Measurements from ENCODE around the gene TNP2.

Gene TNP2

GRCh38 chr16:11259655-11260595 is 9.2 kb downstream of the TNP2 start:
- Histone ChIP-seq H3K9me3 (ENCODE audit: control insufficient read depth, insufficient read depth, low read depth, low read length) (no peaks in the 10 kb centered on the region), H3K27ac (ENCODE audit: low read depth, low read length) (no peak overlapping the region), H3K27me3 (ENCODE audit: control insufficient read depth, insufficient read depth, low read length) (no peaks in the 10 kb centered on the region), H3K36me3 (ENCODE audit: control insufficient read depth, insufficient read depth, low read length) (peaks cover under 1% of the 10 kb centered on the region; the same call in 1 of the 2 replicates), H3K9ac (ENCODE audit: low read length) (no peak overlapping the region), H3K4me1 (ENCODE audit: control insufficient read depth, insufficient read depth, low read length) (peaks cover 15% of the 10 kb centered on the region; the same call in 1 of the 2 replicates), H3K4me3 (ENCODE audit: low read depth, low read length) (no peak overlapping the region)

GRCh38 chr16:11258553-11259492 is 10.3 kb downstream of the TNP2 start:
- no peaks in the 10 kb centered on the region for H3K27me3 ChIP-seq (ENCODE audit: control insufficient read depth, insufficient read depth, low read length)
- peaks cover 18% of the 10 kb centered on the region for H3K4me1 ChIP-seq (ENCODE audit: control insufficient read depth, insufficient read depth, low read length)
- H3K36me3 ChIP-seq (ENCODE audit: control insufficient read depth, insufficient read depth, low read length) = peaks cover 11% of the 10 kb centered on the region
- H3K27ac ChIP-seq (ENCODE audit: low read depth, low read length) = no peak overlapping the region
- no peaks in the 10 kb centered on the region for H3K9me3 ChIP-seq (ENCODE audit: control insufficient read depth, insufficient read depth, low read depth, low read length)
- H3K9ac ChIP-seq (ENCODE audit: low read length) = no peak overlapping the region
- no peak overlapping the region for H3K4me3 ChIP-seq (ENCODE audit: low read depth, low read length)

GRCh38 chr16:11257131-11257938 is 11.8 kb downstream of the TNP2 start:
- no peaks in the 10 kb centered on the region for H3K9me3 ChIP-seq (ENCODE audit: control insufficient read depth, insufficient read depth, low read depth, low read length)
- H3K4me3 ChIP-seq (ENCODE audit: low read depth, low read length) = peak overlapping the region; percentile 73
- no peaks in the 10 kb centered on the region for H3K27me3 ChIP-seq (ENCODE audit: control insufficient read depth, insufficient read depth, low read length)
- peaks cover 22% of the 10 kb centered on the region for H3K36me3 ChIP-seq (ENCODE audit: control insufficient read depth, insufficient read depth, low read length)
- H3K4me1 ChIP-seq (ENCODE audit: control insufficient read depth, insufficient read depth, low read length) = peaks cover 26% of the 10 kb centered on the region
- H3K27ac ChIP-seq (ENCODE audit: low read depth, low read length) = no peak overlapping the region
- H3K9ac ChIP-seq (ENCODE audit: low read length) = peak overlapping the region; percentile 14

GRCh38 chr16:11256661-11257130 is 12.4 kb downstream of the TNP2 start:
- H3K27ac ChIP-seq (ENCODE audit: low read depth, low read length) = peak overlapping the region; percentile 63; the same call in 1 of the 2 replicates

GRCh38 chr16:11255737-11256660 is 13.1 kb downstream of the TNP2 start, which contains the start of gene SOCS1:
TSS of gene SOCS1 (minus strand) at chr16:11256204. CDS start at chr16:11255478, 726 bp downstream.
- Histone ChIP-seq H3K9ac (ENCODE audit: low read length) (peak within 1 kb of the TSS; percentile 72), H3K27ac (ENCODE audit: low read depth, low read length) (peak within 1 kb of the TSS; percentile 63; the same call in 1 of the 2 replicates), H3K4me1 (ENCODE audit: control insufficient read depth, insufficient read depth, low read length) (peaks cover 26% of the 10 kb centered on the region), H3K27me3 (ENCODE audit: control insufficient read depth, insufficient read depth, low read length) (no peaks in the 10 kb centered on the region), H3K4me3 (ENCODE audit: low read depth, low read length) (peak within 1 kb of the TSS; percentile 80), H3K9me3 (ENCODE audit: control insufficient read depth, insufficient read depth, low read depth, low read length) (no peaks in the 10 kb centered on the region), H3K36me3 (ENCODE audit: control insufficient read depth, insufficient read depth, low read length) (peaks cover 22% of the 10 kb centered on the region)

More at GRCh38 chr16:11256661-11257130, 12.4 kb downstream of the TNP2 start:
- Histone ChIP-seq H3K27me3 (ENCODE audit: control insufficient read depth, insufficient read depth, low read length) (no peaks in the 10 kb centered on the region), H3K4me3 (ENCODE audit: low read depth, low read length) (peak overlapping the region; percentile 73), H3K9ac (ENCODE audit: low read length) (peak overlapping the region; percentile 64), H3K4me1 (ENCODE audit: control insufficient read depth, insufficient read depth, low read length) (peaks cover 26% of the 10 kb centered on the region), H3K36me3 (ENCODE audit: control insufficient read depth, insufficient read depth, low read length) (peaks cover 22% of the 10 kb centered on the region), H3K9me3 (ENCODE audit: control insufficient read depth, insufficient read depth, low read depth, low read length) (no peaks in the 10 kb centered on the region)

- Histone ChIP-seq H3K4me3 (ENCODE audit: low read depth, low read length) (peak overlapping the region; percentile 80), H3K9ac (ENCODE audit: low read length) (peak overlapping the region; percentile 72), H3K4me1 (ENCODE audit: control insufficient read depth, insufficient read depth, low read length) (peaks cover 19% of the 10 kb centered on the region), H3K27me3 (ENCODE audit: control insufficient read depth, insufficient read depth, low read length) (no peaks in the 10 kb centered on the region), H3K9me3 (ENCODE audit: control insufficient read depth, insufficient read depth, low read depth, low read length) (no peaks in the 10 kb centered on the region), H3K36me3 (ENCODE audit: control insufficient read depth, insufficient read depth, low read length) (peaks cover 22% of the 10 kb centered on the region), H3K27ac (ENCODE audit: low read depth, low read length) (peak overlapping the region; percentile 31; the same call in 1 of the 2 replicates)
Measured at GRCh38 chr16:11254913-11255736, 14.0 kb downstream of the TNP2 start.

- H3K4me1 ChIP-seq (ENCODE audit: control insufficient read depth, insufficient read depth, low read length) = peaks cover 22% of the 10 kb centered on the region
- H3K27ac ChIP-seq (ENCODE audit: low read depth, low read length) = no peak overlapping the region; the same call in 1 of the 2 replicates
Measured at GRCh38 chr16:11253995-11254912, 14.9 kb downstream of the TNP2 start.

More at GRCh38 chr16:11253995-11254912, 14.9 kb downstream of the TNP2 start:
- Histone ChIP-seq H3K9me3 (ENCODE audit: control insufficient read depth, insufficient read depth, low read depth, low read length) (no peaks in the 10 kb centered on the region), H3K36me3 (ENCODE audit: control insufficient read depth, insufficient read depth, low read length) (peaks cover 22% of the 10 kb centered on the region), H3K4me3 (ENCODE audit: low read depth, low read length) (peak overlapping the region; percentile 80), H3K9ac (ENCODE audit: low read length) (peak overlapping the region; percentile 72), H3K27me3 (ENCODE audit: control insufficient read depth, insufficient read depth, low read length) (no peaks in the 10 kb centered on the region)
